K562 (cell line): ENCODE measurements around the gene FARP1. TPM values are rescaled to one million over a fixed set of nuclear protein-coding genes. Genes with fewer than 3 reads are reported as not detected.

ENCODE experiments used
- ATAC-seq: fragments of 200-7000 bp; cut with Tn5 transposase; 3 replicates; pipeline ENCODE4 v1.9.1; 2020; ENCODE audit warnings: moderate library complexity
- BruUV-seq: library from RNA; stranded (reverse); fragments of 400-500 nt; replicated peaks from 2 replicates; lab custom pipeline; 2021; lab: Mats Ljungman, UMichigan
- CTCF ChIA-PET: fragments of 300-600 bp; formaldehyde crosslinking; extraction: SDS; loops from one replicate; lab custom pipeline; 2021; ENCODE audit warnings: low intra/inter-chr PET ratio; lab: Yijun Ruan, JAX
- POLR2A ChIA-PET: fragments of 300-600, 350-650 bp; sonication (Branson Sonifier 250); formaldehyde crosslinking; extraction: SDS; loops from one replicate; lab custom pipeline; 2021; ENCODE audit warnings: antibody characterized with exemption, inconsistent platforms; lab: Yijun Ruan, JAX
- DNase-seq, 4 experiments: peaks; one replicate each; pipeline versions ENCODE4 v3.0.0 to v3.0.0-alpha.2; 2011 to 2018; ENCODE audit warnings: low spot score in 3 of 4, mixed read lengths in 3 of 4; ENCODE audit errors: extremely low read depth in 1 of 4
- FAIRE-seq: peaks from 2 replicates; lab custom pipeline; 2011; peaks lifted over from hg19 to GRCh38; lab: Jason Lieb, UNC
- H2AFZ ChIP-seq: 2 replicates; pipeline ENCODE4 v1.6.0; 2011; ENCODE audit warnings: low read depth, low read length, control low read depth, inconsistent platforms
- H3K27ac ChIP-seq: fragments of 200-600 bp; 3 replicates; pipeline ENCODE4 v1.8.0; 2011; ENCODE audit warnings: low read depth, mild to moderate bottlenecking, control low read depth, inconsistent platforms, low read length, moderate library complexity, mixed read lengths; ENCODE audit errors: extremely low read depth
- H3K27me3 ChIP-seq, 2 experiments: fragments of 300-600 bp in 1 of 2; 2 replicates in 1 of 2; 3 replicates in 1 of 2; pipeline versions ENCODE4 v1.6.0 to v1.8.0; 2011; ENCODE audit warnings: inconsistent platforms in 2 of 2, low read length in 2 of 2, mild to moderate bottlenecking in 1 of 2, mixed read lengths in 1 of 2, moderate library complexity in 1 of 2; ENCODE audit not compliant: control insufficient read depth in 2 of 2, insufficient read depth in 2 of 2
- H3K36me3 ChIP-seq: fragments of 300-600 bp; 3 replicates; pipeline ENCODE4 v1.8.0; 2011; ENCODE audit warnings: mild to moderate bottlenecking, low read length, inconsistent platforms; ENCODE audit not compliant: control insufficient read depth, insufficient read depth
- H3K4me1 ChIP-seq, 2 experiments: fragments of 200-600 bp in 1 of 2; replicated peaks in 1 of 2; 2 replicates in 1 of 2; 3 replicates in 1 of 2; pipeline versions ENCODE4 v1.5.1 to v1.8.0; 2011; ENCODE audit warnings: inconsistent platforms in 2 of 2, low read length in 2 of 2, mild to moderate bottlenecking in 1 of 2, mixed read lengths in 1 of 2, moderate library complexity in 1 of 2; ENCODE audit not compliant: control insufficient read depth in 2 of 2, insufficient read depth in 2 of 2
- H3K4me2 ChIP-seq: 2 replicates; pipeline ENCODE4 v1.6.1; 2011; ENCODE audit warnings: low read length, control low read depth, inconsistent platforms, mixed read lengths; ENCODE audit not compliant: insufficient read depth
- H3K4me3 ChIP-seq: fragments of 200-600 bp; sonication (generic), shearing (Covaris generic); 2 replicates; pipeline ENCODE4 v1.5.1; 2016; ENCODE audit warnings: control low read depth, inconsistent platforms
- H3K79me2 ChIP-seq: fragments of 200-600 bp; 3 replicates; pipeline ENCODE4 v1.8.0; 2011; ENCODE audit warnings: low read length, inconsistent platforms; ENCODE audit not compliant: control insufficient read depth, insufficient read depth
- H3K9ac ChIP-seq, 2 experiments: 2 replicates each; pipeline versions ENCODE4 v1.6.0 to v1.6.1; 2011; ENCODE audit warnings: low read depth in 2 of 2, low read length in 2 of 2, control low read depth in 1 of 2, inconsistent platforms in 1 of 2, mild to moderate bottlenecking in 1 of 2, mixed read lengths in 1 of 2; ENCODE audit not compliant: insufficient read depth in 1 of 2
- H3K9me1 ChIP-seq: one replicate; pipeline ENCODE4 v1.6.0; 2011; ENCODE audit warnings: inconsistent platforms, mild to moderate bottlenecking, low read length, moderate library complexity; ENCODE audit not compliant: control insufficient read depth, insufficient read depth
- H3K9me3 ChIP-seq: replicated peaks from 2 replicates; pipeline ENCODE4 v1.5.1; 2011; ENCODE audit warnings: low read depth, low read length, inconsistent platforms; ENCODE audit not compliant: control insufficient read depth, insufficient read depth
- H4K20me1 ChIP-seq: replicated peaks from 2 replicates; pipeline ENCODE4 v1.6.1; 2011; ENCODE audit warnings: low read length, inconsistent platforms, mixed read lengths; ENCODE audit not compliant: control insufficient read depth, insufficient read depth
- BRD4 ChIP-seq: fragments of 200-600 bp; sonication (generic); IDR thresholded peaks from 2 replicates; pipeline ENCODE4 v1.6.1; 2017; ENCODE audit warnings: inconsistent platforms
- CBFA2T3 ChIP-seq: fragments of 450-650 bp; IDR thresholded peaks from 2 replicates; pipeline ENCODE4 v1.6.1; 2017
- ETV5 ChIP-seq: sonication (generic); formaldehyde crosslinking; IDR thresholded peaks from 2 replicates; pipeline ENCODE4 v1.4.0; 2020; ENCODE audit warnings: low read depth, mild to moderate bottlenecking, missing genetic modification reagents
- IRF2 ChIP-seq: sonication (generic); formaldehyde crosslinking; IDR thresholded peaks from 2 replicates; pipeline ENCODE4 v1.8.1; 2022; ENCODE audit warnings: mild to moderate bottlenecking, missing genetic modification reagents
- KLF16 ChIP-seq: IDR thresholded peaks from 2 replicates; pipeline ENCODE4 v1.6.1; 2016; ENCODE audit warnings: antibody characterized with exemption
- MCM2 ChIP-seq: fragments of 450-650 bp; IDR thresholded peaks from 2 replicates; pipeline ENCODE4 v1.6.1; 2017; ENCODE audit warnings: low read depth, mild to moderate bottlenecking
- MYC ChIP-seq, 2 experiments: fragments of 250-450 bp in 1 of 2; sonication (Bioruptor Pico) in 1 of 2; IDR thresholded peaks; 2 replicates each; pipeline versions ENCODE4 v1.5.1 to v1.6.1; 2012 to 2021; ENCODE audit warnings: low read depth in 2 of 2, borderline replicate concordance in 1 of 2, improper control_type of control experiment in 1 of 2, low read length in 1 of 2, mild to moderate bottlenecking in 1 of 2, moderate library complexity in 1 of 2
- NR2C1 ChIP-seq, 2 experiments: fragments of 450-650 bp; IDR thresholded peaks; 2 replicates each; pipeline ENCODE4 v1.6.1; 2017; ENCODE audit warnings: mild to moderate bottlenecking in 2 of 2, antibody characterized with exemption in 1 of 2, inconsistent platforms in 1 of 2, missing compliant biosample characterization in 1 of 2, missing genetic modification characterization in 1 of 2
- ZNF696 ChIP-seq: fragments of 250-450 bp; sonication (Bioruptor Pico); conservative IDR thresholded peaks from 2 replicates; pipeline ENCODE4 v1.4.0; 2020; ENCODE audit warnings: mild to moderate bottlenecking, moderate library complexity
- WGBS: fragments of 100-300 bp; shearing (Covaris generic); methylation state at CpG from one replicate; pipeline ENCODE4 v1.1.6; 2016; ENCODE audit warnings: low coverage, mixed read lengths; ENCODE audit not compliant: insufficient coverage; ENCODE audit errors: missing lambda C conversion rate; 5-methylcytosine and 5-hydroxymethylcytosine counted together
- in situ Hi-C: fragments of 300-500 bp; cut with MboI; formaldehyde crosslinking; loops from 4 replicates; pipeline ENCODE4 v1.15.0; 2018; ENCODE audit warnings: inconsistent platforms, mixed read lengths
- intact Hi-C: fragments of 100-400 bp; cut with micrococcal nuclease; formaldehyde crosslinking; loops from 2 replicates; pipeline ENCODE4 v1.14.2; 2022
- polyA plus RNA-seq, 8 experiments: library from polyadenylated mRNA; depleted of rRNA in 4 of 8; stranded (reverse) in 5 of 8; unstranded in 3 of 8; fragments of >200 nt; fragmentation: Nextera tagmentation in 2 of 8; fragmentation: Illumina TruSeq in 1 of 8; extraction: Ambion mirVana in 2 of 8; extraction: Trizol in 1 of 8; gene quantifications; 2 replicates each; pipeline versions ENCODE4 v1.2.1 to v1.2.3, GENCODE V29; 2011 to 2014; ENCODE audit warnings: inconsistent platforms in 1 of 8, missing spikeins in 1 of 8
- total RNA-seq, 7 experiments: library from RNA; depleted of rRNA in 6 of 7; stranded (reverse); fragments of >200 nt in 6 of 7; fragmentation: Illumina TruSeq in 2 of 7; extraction: Trizol in 2 of 7; gene quantifications; 2 replicates each; pipeline versions ENCODE4 v1.2.1 to v1.2.3, GENCODE V29; 2011 to 2021; ENCODE audit warnings: low replicate concordance in 1 of 7
- TF ChIP-seq, protein P1 (sequence below): fragments of 250-450 bp; sonication (Bioruptor Pico); IDR thresholded peaks from 2 replicates; pipeline ENCODE4 v1.8.0; 2021; ENCODE audit warnings: mild to moderate bottlenecking, moderate library complexity
- TF ChIP-seq, protein P2 (sequence below): sonication (generic); formaldehyde crosslinking; IDR thresholded peaks from 2 replicates; pipeline ENCODE4 v1.8.0; 2022; ENCODE audit warnings: mild to moderate bottlenecking, missing genetic modification reagents

The FARP1 gene
- total and polyA plus RNA-seq, 9 of the 15 experiments (the other 6 are each of a cell fraction or from before 2014, with no cell fraction given): 0.03 to 0.29 (median 0.05) TPM; not detected in 3

DNA sequence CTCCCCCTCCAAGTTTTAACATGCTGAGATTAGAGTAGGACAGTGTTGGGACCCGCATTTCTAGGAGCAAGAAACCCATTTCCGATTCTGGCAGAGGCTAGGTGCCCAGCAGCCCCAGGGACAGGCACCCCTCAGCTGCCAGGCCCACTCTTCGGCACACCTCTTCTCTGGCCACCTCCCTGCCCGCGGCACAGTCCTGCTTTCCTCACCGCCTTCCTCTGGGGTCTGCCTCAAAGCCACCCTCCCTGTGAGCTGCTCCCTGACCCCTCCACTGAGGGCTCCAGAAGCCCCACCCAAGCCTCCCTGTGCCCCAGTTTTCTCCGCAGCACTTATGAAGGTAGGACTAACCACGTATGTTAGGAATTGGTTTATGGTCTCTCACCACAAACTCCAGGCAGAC, 354.1 kb downstream of the FARP1 start:
- no peak for FAIRE-seq
- Histone ChIP-seq H3K36me3 (no peaks in the 10 kb centered on the region), H3K79me2 (peaks cover 25% of the 10 kb centered on the region), H3K9me3 (no peaks in the 10 kb centered on the region), H3K27ac (no peak overlapping the region), H2AFZ (no peak overlapping the region), H3K27me3 (no peaks in the 10 kb centered on the region), H4K20me1 (peaks cover 4% of the 10 kb centered on the region; the same call in 1 of the 2 replicates), H3K4me2 (no peak overlapping the region), H3K4me3 (no peak overlapping the region), H3K9me1 (no peaks in the 10 kb centered on the region), H3K9ac (0 out of 4 replicates have a peak overlapping the region, but pooled peaks of 1 of the 2 experiments have one; percentile 9), H3K4me1 (peaks cover 0 to 8% of the 10 kb centered on the region in 2 experiments; a peak in 2 of 5 replicates)
- CTCF ChIA-PET: no interaction called here
- intact Hi-C loops (no loop called here), in situ Hi-C loops (no loop called here)
- WGBS: 75% methylated on average over 3 of the region's 8 CpGs
- POLR2A ChIA-PET: interaction anchor here (1.0 to 1.7 kb wide), 2 partner anchors 13 to 29 kb away, joined by 4 read pairs; no protein-coding TSS in a partner anchor
- DNase-seq: no peak
- BruUV-seq: no TSS peak
- no peak for ATAC-seq
- TF ChIP-seq MYC (IDR thresholded peaks at IDR 0.05; ENCODE audit: low read depth, low read length) (no peak), MYC (CRISPR knock-in tag; IDR thresholded peaks at IDR 0.05; ENCODE audit: borderline replicate concordance, low read depth) (no peak), CBFA2T3 (no peak), ETV5 (CRISPR knock-in tag) (no peak), BRD4 (no peak), ZNF696 (CRISPR knock-in tag) (no peak), KLF16 (no peak), IRF2 (CRISPR knock-in tag) (no peak), NR2C1 (IDR thresholded peaks at IDR 0.05) (no peak), NR2C1 (tag; IDR thresholded peaks at IDR 0.05) (no peak), MCM2 (no peak)
- TF ChIP-seq, protein P1, sequence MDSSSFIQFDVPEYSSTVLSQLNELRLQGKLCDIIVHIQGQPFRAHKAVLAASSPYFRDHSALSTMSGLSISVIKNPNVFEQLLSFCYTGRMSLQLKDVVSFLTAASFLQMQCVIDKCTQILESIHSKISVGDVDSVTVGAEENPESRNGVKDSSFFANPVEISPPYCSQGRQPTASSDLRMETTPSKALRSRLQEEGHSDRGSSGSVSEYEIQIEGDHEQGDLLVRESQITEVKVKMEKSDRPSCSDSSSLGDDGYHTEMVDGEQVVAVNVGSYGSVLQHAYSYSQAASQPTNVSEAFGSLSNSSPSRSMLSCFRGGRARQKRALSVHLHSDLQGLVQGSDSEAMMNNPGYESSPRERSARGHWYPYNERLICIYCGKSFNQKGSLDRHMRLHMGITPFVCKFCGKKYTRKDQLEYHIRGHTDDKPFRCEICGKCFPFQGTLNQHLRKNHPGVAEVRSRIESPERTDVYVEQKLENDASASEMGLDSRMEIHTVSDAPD (CRISPR knock-in tag): no peak
- TF ChIP-seq, protein P2, sequence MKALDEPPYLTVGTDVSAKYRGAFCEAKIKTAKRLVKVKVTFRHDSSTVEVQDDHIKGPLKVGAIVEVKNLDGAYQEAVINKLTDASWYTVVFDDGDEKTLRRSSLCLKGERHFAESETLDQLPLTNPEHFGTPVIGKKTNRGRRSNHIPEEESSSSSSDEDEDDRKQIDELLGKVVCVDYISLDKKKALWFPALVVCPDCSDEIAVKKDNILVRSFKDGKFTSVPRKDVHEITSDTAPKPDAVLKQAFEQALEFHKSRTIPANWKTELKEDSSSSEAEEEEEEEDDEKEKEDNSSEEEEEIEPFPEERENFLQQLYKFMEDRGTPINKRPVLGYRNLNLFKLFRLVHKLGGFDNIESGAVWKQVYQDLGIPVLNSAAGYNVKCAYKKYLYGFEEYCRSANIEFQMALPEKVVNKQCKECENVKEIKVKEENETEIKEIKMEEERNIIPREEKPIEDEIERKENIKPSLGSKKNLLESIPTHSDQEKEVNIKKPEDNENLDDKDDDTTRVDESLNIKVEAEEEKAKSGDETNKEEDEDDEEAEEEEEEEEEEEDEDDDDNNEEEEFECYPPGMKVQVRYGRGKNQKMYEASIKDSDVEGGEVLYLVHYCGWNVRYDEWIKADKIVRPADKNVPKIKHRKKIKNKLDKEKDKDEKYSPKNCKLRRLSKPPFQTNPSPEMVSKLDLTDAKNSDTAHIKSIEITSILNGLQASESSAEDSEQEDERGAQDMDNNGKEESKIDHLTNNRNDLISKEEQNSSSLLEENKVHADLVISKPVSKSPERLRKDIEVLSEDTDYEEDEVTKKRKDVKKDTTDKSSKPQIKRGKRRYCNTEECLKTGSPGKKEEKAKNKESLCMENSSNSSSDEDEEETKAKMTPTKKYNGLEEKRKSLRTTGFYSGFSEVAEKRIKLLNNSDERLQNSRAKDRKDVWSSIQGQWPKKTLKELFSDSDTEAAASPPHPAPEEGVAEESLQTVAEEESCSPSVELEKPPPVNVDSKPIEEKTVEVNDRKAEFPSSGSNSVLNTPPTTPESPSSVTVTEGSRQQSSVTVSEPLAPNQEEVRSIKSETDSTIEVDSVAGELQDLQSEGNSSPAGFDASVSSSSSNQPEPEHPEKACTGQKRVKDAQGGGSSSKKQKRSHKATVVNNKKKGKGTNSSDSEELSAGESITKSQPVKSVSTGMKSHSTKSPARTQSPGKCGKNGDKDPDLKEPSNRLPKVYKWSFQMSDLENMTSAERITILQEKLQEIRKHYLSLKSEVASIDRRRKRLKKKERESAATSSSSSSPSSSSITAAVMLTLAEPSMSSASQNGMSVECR (CRISPR knock-in tag): no peak
